Effector memory CD4-positive, alpha-beta T cell (primary cell): ENCODE results near the gene CDRT15L2.
"Not testable (repeated sequence)": the region's sequence is repeated elsewhere in the genome, so short reads cannot be mapped to it uniquely, and the experiment has no call there.

ENCODE experiments used
- DNase-seq, 3 donors: peaks; one replicate each; pipeline ENCODE4 v3.0.0-alpha.2; 2020
- H3K27ac ChIP-seq: 2 replicates; pipeline ENCODE4 v1.7.0; 2013; ENCODE audit warnings: mild to moderate bottlenecking, low read length, moderate library complexity; ENCODE audit not compliant: insufficient read depth, poor library complexity, severe bottlenecking
- H3K27me3 ChIP-seq: replicated peaks from 2 replicates; pipeline ENCODE4 v1.7.0; 2013; ENCODE audit warnings: mild to moderate bottlenecking, low read length; ENCODE audit not compliant: insufficient read depth, control insufficient read depth, poor library complexity, severe bottlenecking
- H3K36me3 ChIP-seq: 2 replicates; pipeline ENCODE4 v1.7.0; 2013; ENCODE audit warnings: mild to moderate bottlenecking, low read length, moderate library complexity; ENCODE audit not compliant: control insufficient read depth, insufficient read depth
- H3K4me1 ChIP-seq: 2 replicates; pipeline ENCODE4 v1.7.0; 2013; ENCODE audit warnings: low read length, mild to moderate bottlenecking; ENCODE audit not compliant: control insufficient read depth, insufficient read depth, poor library complexity, severe bottlenecking
- H3K4me3 ChIP-seq: 2 replicates; pipeline ENCODE4 v1.7.0; 2013; ENCODE audit warnings: low read length, low read depth, mild to moderate bottlenecking; ENCODE audit not compliant: insufficient read depth, poor library complexity, severe bottlenecking
- H3K9me3 ChIP-seq: 2 replicates; pipeline ENCODE4 v1.7.0; 2013; ENCODE audit warnings: mild to moderate bottlenecking, low read length, moderate library complexity; ENCODE audit not compliant: control insufficient read depth

The CDRT15L2 gene

DNA sequence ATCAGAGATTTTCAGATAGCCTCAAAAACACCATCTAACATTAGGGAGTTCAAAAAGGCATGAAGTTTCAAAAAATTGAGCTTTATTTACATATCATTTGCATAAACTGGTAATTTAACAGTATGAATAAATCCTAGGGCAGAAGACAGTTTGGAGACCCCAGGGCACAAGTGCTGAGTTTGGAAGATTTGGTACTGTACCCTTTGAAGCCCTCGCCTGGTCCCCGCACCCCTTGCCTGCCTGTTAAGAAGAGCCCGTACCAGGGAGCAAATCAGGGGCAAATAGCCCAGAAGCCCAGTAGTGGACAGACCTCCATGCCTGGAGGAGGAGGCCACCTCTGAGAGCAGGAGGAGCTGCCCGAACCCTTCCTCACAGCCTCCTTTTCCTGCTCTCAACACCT lies 24.8 kb upstream of the CDRT15L2 start:
- H3K27me3 ChIP-seq, H3K9me3 ChIP-seq, DNase-seq, H3K36me3 ChIP-seq, H3K4me1 ChIP-seq, H3K27ac ChIP-seq, H3K4me3 ChIP-seq: not testable (repeated sequence)

DNA sequence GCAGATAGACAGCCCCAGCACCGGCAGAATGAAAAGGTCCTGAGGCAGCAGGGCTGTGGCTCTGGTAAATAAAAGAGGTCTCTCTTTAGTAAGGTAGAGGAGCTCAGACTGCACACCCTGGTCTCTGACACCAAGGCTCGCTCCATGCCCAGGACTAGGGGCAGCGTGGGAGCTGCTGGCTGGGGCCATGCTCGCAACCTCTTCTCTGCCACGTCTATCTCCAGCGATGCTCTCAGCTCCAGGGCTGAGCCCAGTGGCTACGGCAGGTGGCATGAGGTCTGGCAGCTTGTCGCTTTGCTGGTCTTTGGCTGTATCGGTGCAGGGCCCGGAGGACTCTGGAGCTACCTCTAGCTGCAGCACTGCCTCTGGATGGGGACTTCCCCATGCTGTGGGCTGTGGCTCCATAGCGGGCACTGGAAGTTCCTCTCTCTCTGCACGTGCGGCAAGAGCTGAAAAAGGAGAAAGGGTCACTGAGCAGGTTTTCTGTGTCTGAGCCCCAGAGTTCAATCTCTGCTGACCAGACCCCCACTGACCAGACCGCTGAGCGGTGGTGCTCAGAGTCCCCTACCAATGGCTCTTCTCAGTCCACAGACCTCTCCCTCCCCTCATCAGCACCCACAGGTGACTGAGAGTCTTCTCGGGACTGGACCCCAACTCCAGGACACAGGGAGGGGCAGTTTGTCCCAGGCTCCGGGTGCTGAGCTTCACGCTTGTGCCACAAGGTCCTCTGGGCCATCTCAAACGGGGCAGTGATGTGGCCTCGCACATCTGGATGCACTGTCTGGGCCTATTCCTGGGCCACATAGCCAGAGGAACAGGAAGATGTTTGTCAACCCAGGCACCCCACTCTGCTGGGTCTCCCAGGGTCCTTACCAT lies 24.2 kb upstream of the CDRT15L2 start:
- not testable (repeated sequence) for DNase-seq

DNA sequence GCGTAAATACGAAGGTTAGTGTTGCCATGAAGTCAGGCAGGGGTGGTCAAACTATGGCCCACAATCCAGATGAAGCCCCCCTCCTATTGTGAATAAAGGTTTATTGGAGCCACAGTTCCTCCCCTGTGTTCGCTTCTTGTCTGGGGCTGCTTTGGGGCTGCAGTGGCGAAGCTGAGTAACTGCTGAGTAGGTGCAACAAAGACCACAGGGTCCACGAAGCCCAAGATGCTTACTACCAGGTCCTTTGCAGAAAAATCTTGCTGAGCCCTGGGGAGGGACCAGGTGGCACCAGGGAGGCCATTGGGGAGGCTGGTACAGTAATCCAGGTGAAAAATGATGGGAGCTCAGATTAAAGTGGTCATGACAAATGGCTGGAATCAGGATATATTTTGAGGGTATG lies 21.4 kb upstream of the CDRT15L2 start:
- H3K36me3 ChIP-seq, H3K9me3 ChIP-seq, H3K4me1 ChIP-seq, H3K27me3 ChIP-seq, H3K4me3 ChIP-seq, H3K27ac ChIP-seq, DNase-seq: not testable (repeated sequence)

More for the DNA sequence above, 24.2 kb upstream of the CDRT15L2 start:
- not testable (repeated sequence) for H3K27ac ChIP-seq, H3K9me3 ChIP-seq, H3K27me3 ChIP-seq, H3K4me1 ChIP-seq, H3K4me3 ChIP-seq, H3K36me3 ChIP-seq

DNA sequence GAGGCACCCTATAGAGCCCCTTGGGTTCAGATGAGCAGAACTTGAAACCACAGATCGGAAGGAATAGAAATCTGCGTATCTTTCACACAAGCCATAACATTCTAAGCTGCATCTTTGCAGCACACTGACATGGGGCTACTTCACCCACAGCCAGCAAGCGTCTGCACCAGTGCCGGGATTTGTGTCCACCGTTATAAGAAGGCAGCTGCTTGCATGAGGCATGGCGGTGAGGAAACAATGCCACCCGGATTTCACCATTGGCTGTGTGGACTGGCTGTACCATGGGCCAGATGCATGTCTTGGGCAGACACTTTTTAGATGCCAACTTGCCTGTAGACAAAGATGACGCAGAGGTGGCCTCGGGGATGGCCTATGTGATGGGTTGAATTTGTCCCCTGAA lies 20.5 kb upstream of the CDRT15L2 start:
- not testable (repeated sequence) for H3K36me3 ChIP-seq, DNase-seq, H3K27me3 ChIP-seq, H3K9me3 ChIP-seq, H3K4me3 ChIP-seq, H3K27ac ChIP-seq, H3K4me1 ChIP-seq

DNA sequence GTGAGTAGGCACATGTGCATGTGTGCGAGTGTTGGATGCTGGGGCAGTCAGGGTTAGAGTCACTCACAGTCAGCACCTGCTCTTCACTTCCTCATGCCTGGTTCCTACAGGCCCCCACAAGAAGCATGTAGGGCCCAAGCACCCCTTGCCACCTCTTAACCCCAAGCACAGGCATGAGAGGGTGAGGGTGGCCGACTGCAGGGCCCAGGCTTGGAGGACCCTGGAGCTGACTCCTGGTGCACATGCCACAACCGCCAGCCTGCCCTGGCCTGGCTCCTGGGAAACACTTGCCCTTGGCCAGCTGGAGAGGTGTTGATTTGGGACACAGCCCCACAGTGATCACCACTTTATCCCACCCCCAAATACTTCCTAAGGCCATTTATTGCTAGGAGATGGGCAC lies 16.9 kb upstream of the CDRT15L2 start:
- no peak for DNase-seq
- no peaks in the 10 kb centered on the region for H3K36me3 ChIP-seq
- H3K4me3 ChIP-seq, result no peak overlapping the region
- no peaks in the 10 kb centered on the region for H3K4me1 ChIP-seq
- no peaks in the 10 kb centered on the region for H3K9me3 ChIP-seq
- no peaks in the 10 kb centered on the region for H3K27me3 ChIP-seq
- no peak overlapping the region for H3K27ac ChIP-seq

DNA sequence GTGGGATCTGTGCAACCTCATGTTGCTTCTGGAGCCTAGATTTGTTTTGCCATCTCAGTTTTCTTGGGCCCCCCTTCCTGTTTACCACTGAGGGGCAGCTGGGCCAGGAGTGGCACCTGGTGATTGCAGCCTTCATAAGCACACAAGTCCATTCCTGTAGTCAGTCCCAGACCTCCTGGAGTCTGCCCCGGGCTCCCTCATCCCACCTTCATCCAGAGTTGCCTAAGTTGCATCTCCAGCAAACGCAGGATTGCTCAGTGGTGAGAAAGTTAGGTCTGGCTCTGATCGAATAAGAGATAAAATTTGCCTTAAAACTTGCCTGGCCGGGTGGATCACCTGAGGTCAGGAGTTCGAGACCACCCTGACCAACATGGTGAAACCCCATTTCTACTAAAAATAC lies 14.3 kb upstream of the CDRT15L2 start:
- not testable (repeated sequence) for DNase-seq, H3K27ac ChIP-seq, H3K36me3 ChIP-seq, H3K4me1 ChIP-seq, H3K4me3 ChIP-seq, H3K27me3 ChIP-seq, H3K9me3 ChIP-seq

DNA sequence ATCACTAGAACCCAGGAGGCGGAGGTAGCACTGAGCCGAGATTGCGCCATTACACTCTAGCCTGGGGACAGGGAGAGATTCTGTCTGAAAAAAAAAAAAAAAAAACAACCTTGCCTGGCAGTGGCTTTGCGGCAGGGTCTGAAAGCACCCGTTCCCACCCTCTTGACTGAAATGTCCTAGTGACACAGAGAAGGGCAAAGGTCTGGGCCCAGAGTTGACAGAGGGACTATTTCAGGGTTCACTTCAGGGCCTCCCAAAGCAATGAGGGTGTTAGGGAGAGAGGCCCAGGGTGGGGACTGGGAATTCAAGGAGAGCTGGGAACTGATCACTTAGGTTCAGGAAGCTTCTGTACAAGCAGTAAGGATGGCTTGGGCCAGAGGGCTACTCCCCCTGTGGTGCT lies 13.8 kb upstream of the CDRT15L2 start:
- Histone ChIP-seq H3K36me3 (no peaks in the 10 kb centered on the region), H3K9me3 (no peaks in the 10 kb centered on the region), H3K27me3 (no peaks in the 10 kb centered on the region), H3K27ac (no peak overlapping the region), H3K4me3 (no peak overlapping the region), H3K4me1 (no peaks in the 10 kb centered on the region)
- DNase-seq, result no peak

DNA sequence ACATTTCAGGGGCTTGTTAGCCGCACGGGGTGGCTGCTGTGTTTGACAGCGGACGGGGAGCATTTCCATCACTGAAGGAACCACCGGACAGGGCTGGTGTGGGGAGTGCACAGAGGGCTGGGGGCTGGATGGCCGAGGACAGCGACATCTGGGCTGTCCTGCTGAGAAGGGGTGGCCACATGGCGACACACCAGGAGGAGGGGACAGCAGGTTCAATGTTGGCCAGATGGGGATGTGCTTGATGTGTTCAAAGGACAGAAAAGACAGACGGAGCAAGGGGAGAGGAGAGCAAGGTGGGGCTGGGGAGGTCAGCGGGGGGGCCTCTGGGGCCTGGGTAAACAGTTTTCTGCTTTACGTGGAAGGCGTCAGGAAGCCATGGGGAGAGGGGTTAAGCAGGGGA lies 12.8 kb upstream of the CDRT15L2 start:
- not testable (repeated sequence) for DNase-seq, H3K27me3 ChIP-seq, H3K27ac ChIP-seq, H3K4me1 ChIP-seq, H3K4me3 ChIP-seq, H3K9me3 ChIP-seq, H3K36me3 ChIP-seq

DNA sequence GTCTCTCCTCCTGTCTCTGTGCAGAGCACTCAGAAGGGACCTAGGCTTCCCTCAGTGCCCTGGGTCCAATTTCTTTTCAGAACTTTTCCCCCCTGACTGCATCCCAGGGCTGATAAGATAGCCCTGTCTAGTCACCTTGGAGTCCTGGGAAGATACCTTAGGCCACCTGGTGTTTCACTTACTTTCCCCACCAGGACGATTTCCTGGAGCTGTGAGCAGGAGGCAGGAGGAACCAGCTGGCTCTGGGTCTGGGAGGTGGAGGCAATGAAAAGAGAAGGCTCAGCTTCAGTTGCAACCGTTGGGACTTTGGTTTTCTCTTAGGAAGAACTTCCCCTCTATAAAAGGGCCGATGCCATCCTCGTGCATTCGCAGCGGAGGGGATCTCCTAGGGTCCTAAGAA lies 12.1 kb upstream of the CDRT15L2 start:
- H3K9me3 ChIP-seq, H3K27me3 ChIP-seq, H3K4me3 ChIP-seq, DNase-seq, H3K4me1 ChIP-seq, H3K36me3 ChIP-seq, H3K27ac ChIP-seq: not testable (repeated sequence)

DNA sequence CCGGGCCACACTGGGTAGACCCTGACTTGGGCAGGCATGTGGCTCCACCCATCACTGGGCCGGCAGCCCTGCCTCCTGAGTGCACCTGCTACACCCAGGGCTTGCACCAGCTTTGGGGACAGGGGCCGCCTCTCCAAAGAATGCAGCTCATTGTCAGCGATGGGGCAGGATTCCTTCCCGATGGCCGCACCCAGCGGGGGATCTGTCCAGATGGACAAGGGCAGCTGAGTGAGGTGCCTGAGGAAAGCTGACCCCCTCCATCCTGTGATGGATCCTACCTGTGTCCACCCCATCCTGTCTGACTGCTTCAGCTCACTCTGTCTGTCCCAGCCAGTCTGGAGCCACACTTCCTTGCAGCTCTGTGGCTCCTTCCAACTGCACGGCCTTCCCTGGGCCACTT lies 10.9 kb upstream of the CDRT15L2 start:
- H3K36me3 ChIP-seq, H3K9me3 ChIP-seq, H3K27ac ChIP-seq, H3K4me3 ChIP-seq, H3K27me3 ChIP-seq, DNase-seq, H3K4me1 ChIP-seq: not testable (repeated sequence)
